C4-2B (cell line): ENCODE results near the gene PCDH17.

ENCODE experiments used
- ZFX ChIP-seq: fragments of 450-650 bp; IDR thresholded peaks from 2 replicates; pipeline ENCODE4 v1.6.1; 2017
- TF ChIP-seq, protein P1 (sequence below): fragments of 450-650 bp; conservative IDR thresholded peaks from 2 replicates; pipeline ENCODE4 v1.5.1; 2017; ENCODE audit warnings: mild to moderate bottlenecking

DNA sequence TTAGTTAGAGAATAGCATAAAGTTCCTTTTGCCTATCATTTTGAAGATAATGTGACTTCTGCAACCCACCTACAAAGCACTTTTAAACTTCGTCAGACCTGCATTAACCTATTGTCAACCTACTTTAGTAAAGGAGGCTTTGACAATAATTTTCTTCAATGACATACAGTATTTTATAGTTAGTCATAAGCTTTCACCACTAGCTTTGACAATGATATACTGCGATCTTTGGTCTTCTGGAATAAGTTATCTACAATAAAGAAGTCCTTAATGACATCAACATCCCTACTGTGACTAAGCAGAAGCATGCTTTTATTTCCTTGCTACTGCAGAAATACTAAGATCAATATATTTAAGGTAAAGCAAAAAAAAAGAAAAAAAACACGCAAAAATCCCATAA, 9.5 kb downstream of the PCDH17 start:
- TF ChIP-seq, protein P1, sequence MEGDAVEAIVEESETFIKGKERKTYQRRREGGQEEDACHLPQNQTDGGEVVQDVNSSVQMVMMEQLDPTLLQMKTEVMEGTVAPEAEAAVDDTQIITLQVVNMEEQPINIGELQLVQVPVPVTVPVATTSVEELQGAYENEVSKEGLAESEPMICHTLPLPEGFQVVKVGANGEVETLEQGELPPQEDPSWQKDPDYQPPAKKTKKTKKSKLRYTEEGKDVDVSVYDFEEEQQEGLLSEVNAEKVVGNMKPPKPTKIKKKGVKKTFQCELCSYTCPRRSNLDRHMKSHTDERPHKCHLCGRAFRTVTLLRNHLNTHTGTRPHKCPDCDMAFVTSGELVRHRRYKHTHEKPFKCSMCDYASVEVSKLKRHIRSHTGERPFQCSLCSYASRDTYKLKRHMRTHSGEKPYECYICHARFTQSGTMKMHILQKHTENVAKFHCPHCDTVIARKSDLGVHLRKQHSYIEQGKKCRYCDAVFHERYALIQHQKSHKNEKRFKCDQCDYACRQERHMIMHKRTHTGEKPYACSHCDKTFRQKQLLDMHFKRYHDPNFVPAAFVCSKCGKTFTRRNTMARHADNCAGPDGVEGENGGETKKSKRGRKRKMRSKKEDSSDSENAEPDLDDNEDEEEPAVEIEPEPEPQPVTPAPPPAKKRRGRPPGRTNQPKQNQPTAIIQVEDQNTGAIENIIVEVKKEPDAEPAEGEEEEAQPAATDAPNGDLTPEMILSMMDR = no peak
- no peak for TF ChIP-seq ZFX
